NCI-H2196 treated with DMSO at 0.1 percent for 48 hours (cell line): ENCODE data around the gene E2F1.
"Not testable (repeated sequence)": the region's sequence is repeated elsewhere in the genome, so short reads cannot be mapped to it uniquely, and the experiment has no call there.

Experiments used
- DNase-seq: peaks from one replicate; lab custom pipeline; 2025; ENCODE audit not compliant: unreplicated experiment; lab: John Stamatoyannopoulos, UW

Gene E2F1

DNA sequence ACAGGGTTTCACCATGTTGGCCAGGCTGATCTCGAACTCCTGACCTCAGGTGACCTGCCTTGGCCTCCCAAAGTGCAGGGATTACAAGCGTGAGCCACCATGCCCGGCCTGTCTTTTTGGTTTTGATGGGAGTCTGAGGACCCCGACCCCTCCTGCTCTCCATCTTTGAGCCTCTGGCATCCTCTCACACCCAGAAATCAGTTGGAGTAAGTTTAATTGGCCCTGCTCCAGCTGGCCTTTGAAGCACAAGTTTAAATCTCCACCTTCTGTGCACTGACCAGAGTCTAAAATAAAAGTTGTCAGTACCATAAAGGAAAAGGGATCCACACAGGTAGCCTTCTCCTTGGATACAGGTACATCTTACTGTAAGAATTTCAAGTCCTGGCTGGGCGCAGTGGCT, 40.0 kb downstream of the E2F1 start:
- DNase-seq = no peak

GRCh38 chr20:33645396-33645795, 40.8 kb downstream of the E2F1 start:
- DNase-seq = no peak

DNA sequence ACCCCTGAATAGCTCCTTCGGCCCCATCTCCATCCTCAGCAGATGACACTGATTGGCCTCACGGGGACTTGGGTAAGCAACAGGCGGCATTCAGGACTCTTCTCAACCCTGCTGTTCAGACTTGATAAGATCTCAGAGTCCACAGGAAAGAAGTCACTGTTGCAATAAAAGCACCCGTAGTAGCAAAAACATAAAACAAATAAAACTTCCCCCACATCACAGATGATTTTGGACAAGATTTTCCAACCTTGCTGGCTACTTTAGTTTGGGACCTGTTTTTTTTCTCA, 41.2 kb downstream of the E2F1 start:
- no peak for DNase-seq

DNA sequence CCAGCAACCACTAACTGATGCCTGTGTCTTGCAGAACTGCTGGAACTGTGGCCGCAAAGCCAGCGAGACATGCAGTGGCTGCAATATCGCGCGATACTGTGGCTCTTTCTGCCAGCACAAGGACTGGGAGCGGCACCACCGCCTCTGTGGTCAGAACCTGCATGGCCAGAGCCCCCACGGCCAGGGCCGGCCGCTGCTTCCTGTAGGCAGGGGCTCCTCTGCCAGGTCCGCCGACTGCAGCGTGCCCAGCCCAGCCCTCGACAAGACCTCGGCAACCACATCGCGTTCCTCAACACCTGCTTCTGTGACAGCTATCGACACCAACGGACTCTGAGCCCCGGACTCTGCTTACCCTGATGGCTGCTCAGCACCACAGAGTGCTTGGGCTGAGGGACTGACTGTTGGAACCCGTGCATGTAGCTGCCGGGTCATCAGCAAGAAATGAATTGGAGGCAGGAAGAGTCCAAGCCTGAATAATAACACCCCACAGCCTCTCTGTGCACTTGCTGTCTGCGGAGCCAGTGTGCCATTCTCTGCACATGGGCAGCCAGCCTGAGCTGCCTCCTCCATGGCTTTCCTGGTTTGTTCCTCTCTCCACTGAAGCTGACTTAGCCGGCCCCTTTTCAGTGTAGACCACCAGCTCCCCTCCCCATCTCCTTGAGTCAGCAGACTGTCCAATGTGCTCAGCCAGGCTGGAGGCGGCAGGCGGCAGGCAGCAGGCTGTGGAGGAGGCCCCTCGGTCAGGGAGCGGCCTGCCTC, 41.7 kb downstream of the E2F1 start:
- no peak for DNase-seq

- DNase-seq = no peak
These were observed 45.9 kb downstream of the E2F1 start for GRCh38 chr20:33640287-33640686.

DNA sequence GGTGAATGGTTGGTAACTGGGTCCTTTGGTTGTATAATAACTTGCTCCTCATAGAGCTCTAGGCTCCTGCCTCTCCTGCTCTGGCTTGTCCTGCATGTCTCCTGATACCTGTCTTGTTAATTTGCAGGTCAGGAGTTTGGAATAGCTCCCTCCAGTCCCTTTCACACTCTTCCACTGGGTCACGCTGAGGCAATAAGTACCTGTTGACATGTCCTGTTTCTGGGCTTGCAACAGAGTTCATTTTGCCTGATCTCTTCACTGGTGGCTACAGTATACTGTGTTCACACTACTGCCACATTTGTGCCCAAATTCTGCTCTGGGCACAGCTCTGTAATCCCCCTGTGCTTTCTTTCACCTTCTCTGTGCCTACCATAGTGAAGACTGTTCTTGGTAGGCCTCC, 49.4 kb downstream of the E2F1 start:
- no peak for DNase-seq

GRCh38 chr20:33635341-33635740, 50.8 kb downstream of the E2F1 start:
- DNase-seq = no peak

GRCh38 chr20:33631910-33632309, 54.3 kb downstream of the E2F1 start:
- not testable (repeated sequence) for DNase-seq

- DNase-seq = no peak
These were observed 55.7 kb downstream of the E2F1 start for GRCh38 chr20:33630507-33630906.

DNA sequence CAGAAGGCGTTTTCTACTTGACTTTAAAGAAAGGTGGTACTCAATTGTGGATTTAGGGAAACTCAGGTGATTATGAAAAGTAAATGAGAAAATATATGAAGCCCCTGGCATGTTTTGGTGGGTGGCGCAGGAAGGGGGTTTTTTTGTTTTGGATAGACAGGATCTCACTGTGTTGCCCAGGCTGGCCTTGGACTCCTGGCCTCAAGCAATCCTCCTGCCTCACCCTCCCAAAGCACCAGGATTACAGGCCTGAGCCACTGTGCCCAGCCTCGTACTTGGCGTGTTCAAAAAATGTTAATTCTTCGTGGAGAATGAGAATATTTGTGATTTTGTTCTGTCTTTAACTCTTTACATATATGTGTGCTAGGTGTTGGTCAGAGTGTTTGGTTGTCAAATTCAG, 56.2 kb downstream of the E2F1 start:
- no peak for DNase-seq

GRCh38 chr20:33629533-33629932, 56.7 kb downstream of the E2F1 start:
- no peak for DNase-seq

DNA sequence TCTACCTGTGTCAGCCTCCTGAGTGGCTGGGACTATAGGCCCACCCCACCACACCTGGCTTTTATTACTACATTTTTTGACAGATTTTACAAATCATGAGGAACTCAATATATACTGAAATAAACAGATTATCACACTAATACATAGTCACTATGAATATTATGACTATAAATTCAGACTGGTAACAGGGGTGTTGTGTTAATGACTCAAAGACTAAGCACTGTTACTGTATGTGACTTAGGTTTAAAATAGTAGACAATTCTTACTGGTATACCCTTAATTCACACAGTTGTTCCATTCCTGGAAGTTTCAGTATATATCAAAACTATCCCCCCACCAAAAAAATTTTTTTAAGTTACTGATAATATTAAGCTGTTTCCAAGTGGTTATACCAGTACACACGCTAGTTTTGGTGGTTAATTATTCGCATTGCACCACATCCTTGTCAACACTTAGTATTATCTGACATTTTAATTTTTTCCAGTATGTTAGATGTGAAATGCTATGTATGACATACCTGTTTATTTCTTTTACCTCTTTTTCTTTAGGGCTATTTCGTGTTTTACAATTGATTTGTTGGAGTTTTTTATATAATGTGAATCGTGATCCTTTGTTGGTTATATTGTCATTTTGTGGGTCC, 58.5 kb downstream of the E2F1 start:
- no peak for DNase-seq

DNA sequence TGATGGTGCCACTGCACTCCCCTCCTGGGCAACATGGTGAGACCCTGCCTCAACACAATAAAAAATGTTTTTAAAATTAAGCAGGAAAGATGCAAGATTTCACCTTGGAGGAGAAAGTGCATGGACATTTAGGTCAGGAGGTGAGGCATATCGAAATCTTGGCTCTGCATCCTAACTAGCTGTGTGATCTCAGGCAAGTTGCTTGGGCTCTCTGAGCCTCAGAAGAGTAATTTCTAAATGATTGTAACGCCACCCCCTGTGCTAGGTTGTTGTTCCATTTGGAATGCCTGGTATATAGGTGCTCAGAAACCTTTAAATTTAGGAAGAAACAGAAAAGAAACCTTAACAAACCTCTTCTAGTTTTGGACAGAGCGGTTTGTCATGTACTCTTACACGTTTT, 60.0 kb downstream of the E2F1 start:
- DNase-seq = no peak
